Stimulated activated CD8-positive, alpha-beta memory T cell treated with anti-CD3 and anti-CD28 coated beads, Interleukin-15, amount 100 ng/mL, for 4 hours (primary cell): Measurements from ENCODE around the gene OGFOD1.

Experiments used
- DNase-seq, 2 donors: peaks; one replicate each; pipeline ENCODE4 v3.0.0-alpha.2; 2020; ENCODE audit warnings: low read depth in 2 of 2

Gene OGFOD1

GRCh38 chr16:56450986-56451752 is at the start of gene OGFOD1, which contains the start of gene NUDT21:
Gene OGFOD1 (plus strand): TSS chr16:56451554. CDS start chr16:56451613, 59 bp downstream.
Gene NUDT21 (minus strand): TSS chr16:56451332. CDS start chr16:56451202, 130 bp downstream.
- peak; percentile 80 to 89 for DNase-seq

GRCh38 chr16:56405977-56406672 is 45.2 kb upstream of the OGFOD1 start:
- no peak for DNase-seq

- DNase-seq: no peak
Observed at GRCh38 chr16:56408379-56409098, 42.8 kb upstream of the OGFOD1 start.

- DNase-seq: no peak
Observed at GRCh38 chr16:56409195-56409594, 42.2 kb upstream of the OGFOD1 start.

GRCh38 chr16:56411123-56411522 is 40.2 kb upstream of the OGFOD1 start:
- DNase-seq: no peak

- no peak for DNase-seq
Observed at GRCh38 chr16:56411624-56412023, 39.7 kb upstream of the OGFOD1 start.

- no peak for DNase-seq
Observed at GRCh38 chr16:56413381-56413780, 38.0 kb upstream of the OGFOD1 start.

GRCh38 chr16:56414366-56414765 is 37.0 kb upstream of the OGFOD1 start:
- no peak for DNase-seq

GRCh38 chr16:56415875-56416274 is 35.5 kb upstream of the OGFOD1 start:
- no peak for DNase-seq

- no peak for DNase-seq
Observed at GRCh38 chr16:56417138-56417537, 34.2 kb upstream of the OGFOD1 start.

- no peak for DNase-seq
Observed at GRCh38 chr16:56419740-56420548, 31.4 kb upstream of the OGFOD1 start.

GRCh38 chr16:56420613-56421012 is 30.7 kb upstream of the OGFOD1 start:
- no peak for DNase-seq

- DNase-seq: no peak
Observed at GRCh38 chr16:56421313-56421712, 30.0 kb upstream of the OGFOD1 start.

GRCh38 chr16:56421976-56422669 is 29.2 kb upstream of the OGFOD1 start:
- no peak for DNase-seq

GRCh38 chr16:56422896-56423441 is 28.4 kb upstream of the OGFOD1 start:
- DNase-seq: no peak

- DNase-seq: no peak
Observed at GRCh38 chr16:56423584-56424403, 27.6 kb upstream of the OGFOD1 start.

- DNase-seq: no peak
Observed at GRCh38 chr16:56424404-56424764, 27.0 kb upstream of the OGFOD1 start.

GRCh38 chr16:56424791-56425438 is 26.4 kb upstream of the OGFOD1 start:
- peak in 1 of 2 donors; percentile 44 for DNase-seq

GRCh38 chr16:56425439-56425832 is 25.9 kb upstream of the OGFOD1 start, which contains the start of gene AMFR:
Gene AMFR (minus strand): TSS chr16:56425545. CDS start chr16:56425327, 218 bp downstream.
- DNase-seq: peak; percentile 10 to 47
